Body of pancreas (tissue), 4 donors: ENCODE measurements around the gene ZXDC.

Experiments
- POLR2A ChIP-seq, 3 donors: fragments of 450-650 bp; IDR thresholded peaks; one replicate each; pipeline ENCODE4 v1.6.1; 2016; ENCODE audit warnings: antibody characterized with exemption in 3 of 3, mild to moderate bottlenecking in 2 of 3
- TF ChIP-seq, protein P1 (sequence below), 7 experiments: fragments of 450-650 bp in 4 of 7; fragments of 200-600 bp in 3 of 7; sonication (generic) in 3 of 7; IDR thresholded peaks; one replicate each; pipeline ENCODE4 v1.5.1; 2016 to 2019; ENCODE audit warnings: antibody characterized with exemption in 7 of 7

- TF ChIP-seq, protein P1, sequence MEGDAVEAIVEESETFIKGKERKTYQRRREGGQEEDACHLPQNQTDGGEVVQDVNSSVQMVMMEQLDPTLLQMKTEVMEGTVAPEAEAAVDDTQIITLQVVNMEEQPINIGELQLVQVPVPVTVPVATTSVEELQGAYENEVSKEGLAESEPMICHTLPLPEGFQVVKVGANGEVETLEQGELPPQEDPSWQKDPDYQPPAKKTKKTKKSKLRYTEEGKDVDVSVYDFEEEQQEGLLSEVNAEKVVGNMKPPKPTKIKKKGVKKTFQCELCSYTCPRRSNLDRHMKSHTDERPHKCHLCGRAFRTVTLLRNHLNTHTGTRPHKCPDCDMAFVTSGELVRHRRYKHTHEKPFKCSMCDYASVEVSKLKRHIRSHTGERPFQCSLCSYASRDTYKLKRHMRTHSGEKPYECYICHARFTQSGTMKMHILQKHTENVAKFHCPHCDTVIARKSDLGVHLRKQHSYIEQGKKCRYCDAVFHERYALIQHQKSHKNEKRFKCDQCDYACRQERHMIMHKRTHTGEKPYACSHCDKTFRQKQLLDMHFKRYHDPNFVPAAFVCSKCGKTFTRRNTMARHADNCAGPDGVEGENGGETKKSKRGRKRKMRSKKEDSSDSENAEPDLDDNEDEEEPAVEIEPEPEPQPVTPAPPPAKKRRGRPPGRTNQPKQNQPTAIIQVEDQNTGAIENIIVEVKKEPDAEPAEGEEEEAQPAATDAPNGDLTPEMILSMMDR (IDR thresholded peaks at IDR 0.05): no peak
- TF ChIP-seq POLR2A (IDR thresholded peaks at IDR 0.05): no peak
Measured at GRCh38 chr3:126477061-126477380, 1.3 kb upstream of the ZXDC start.
